NCI-H2029 treated with DMSO at 0.1 percent for 48 hours (cell line): Measurements from ENCODE around the gene RGS6.

Source experiments
- DNase-seq: peaks from one replicate; lab custom pipeline; 2025; lab: John Stamatoyannopoulos, UW

The RGS6 gene

DNA sequence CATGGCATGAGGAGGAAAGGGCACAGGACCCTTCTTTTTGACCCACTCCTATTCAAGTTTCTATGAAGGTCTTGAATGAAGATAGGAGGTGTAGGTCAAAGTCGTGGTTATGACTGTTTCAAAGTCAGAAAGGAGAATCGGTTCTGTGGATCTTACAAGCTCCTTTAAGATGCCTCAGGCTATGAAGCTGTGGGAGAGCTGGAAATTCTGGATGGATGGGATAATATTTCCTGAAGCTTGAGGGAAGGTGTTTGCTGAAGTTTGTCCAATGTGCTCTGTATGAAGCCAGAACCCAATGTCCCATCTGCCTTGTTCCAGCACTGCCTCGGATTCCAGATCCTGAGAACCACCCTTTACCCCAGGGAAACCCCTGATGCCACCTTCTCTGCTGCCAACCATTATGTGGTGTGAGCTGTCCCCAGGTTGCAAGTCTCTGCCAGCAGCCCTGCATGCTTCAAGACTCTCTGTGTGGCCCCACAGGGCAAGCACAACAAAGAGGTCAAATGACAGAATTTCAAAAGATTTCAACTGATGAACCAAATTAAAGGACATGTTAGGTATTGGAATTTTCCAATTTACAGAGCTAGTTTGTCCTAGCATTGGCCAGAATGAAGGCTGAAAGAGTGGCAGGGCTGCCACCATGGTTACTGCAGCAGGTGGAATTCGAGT is 472.0 kb downstream of the RGS6 start:
- DNase-seq: no peak

DNA sequence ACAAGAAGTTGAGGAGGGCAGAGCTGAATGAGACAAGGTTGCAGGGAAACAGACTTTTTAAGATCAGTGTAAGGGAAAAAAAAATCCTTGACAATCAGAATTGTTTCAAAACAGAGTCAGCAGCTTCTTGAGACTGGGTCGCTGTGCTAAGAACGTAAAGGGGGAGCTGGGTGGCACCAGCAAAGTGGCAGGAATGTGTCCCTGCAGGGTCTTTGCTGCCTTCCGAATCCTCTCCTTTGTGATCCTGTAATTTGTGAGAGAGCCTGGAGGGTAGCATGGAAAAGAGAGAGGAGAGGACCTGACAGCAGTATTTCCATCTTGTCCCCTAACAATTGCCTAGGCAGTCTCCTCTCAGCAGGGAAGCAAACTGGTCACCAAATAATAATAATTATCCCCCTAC is 472.8 kb downstream of the RGS6 start:
- DNase-seq: no peak

GRCh38 chr14:72408020-72408419 is 475.8 kb downstream of the RGS6 start:
- DNase-seq: no peak

- DNase-seq: no peak
Measured at GRCh38 chr14:72409047-72409446, 476.8 kb downstream of the RGS6 start.

- no peak for DNase-seq
Measured at GRCh38 chr14:72416081-72416849, 484.0 kb downstream of the RGS6 start.

GRCh38 chr14:72416892-72417291 is 484.7 kb downstream of the RGS6 start:
- DNase-seq: no peak

GRCh38 chr14:72418806-72419205 is 486.6 kb downstream of the RGS6 start:
- DNase-seq: no peak

DNA sequence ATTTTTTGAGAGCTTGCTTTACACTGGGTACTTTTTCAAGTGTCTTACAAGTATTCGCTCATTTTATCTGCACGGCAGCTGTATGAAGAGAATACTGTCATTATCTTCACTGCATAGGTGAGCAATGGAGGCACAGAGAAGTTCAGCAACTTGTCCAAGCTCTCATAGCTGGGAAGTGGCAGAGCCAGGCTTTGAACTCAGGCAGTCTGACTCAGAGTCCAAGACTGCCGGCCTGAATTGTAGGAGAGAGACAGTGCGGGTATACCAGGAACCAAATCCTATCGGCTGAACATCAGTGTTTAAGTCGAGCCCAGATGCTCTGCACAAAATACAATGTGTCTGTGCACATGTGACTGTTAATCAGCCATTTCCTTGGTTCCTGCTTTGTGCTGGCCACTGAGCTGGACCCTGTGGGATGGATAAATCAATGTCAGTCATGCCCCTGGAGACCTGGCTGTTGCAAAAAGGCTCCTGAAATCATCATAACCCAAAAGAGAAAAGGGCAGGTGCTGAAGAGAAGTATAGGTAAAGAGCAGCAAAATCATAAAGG is 487.1 kb downstream of the RGS6 start:
- DNase-seq: no peak

DNA sequence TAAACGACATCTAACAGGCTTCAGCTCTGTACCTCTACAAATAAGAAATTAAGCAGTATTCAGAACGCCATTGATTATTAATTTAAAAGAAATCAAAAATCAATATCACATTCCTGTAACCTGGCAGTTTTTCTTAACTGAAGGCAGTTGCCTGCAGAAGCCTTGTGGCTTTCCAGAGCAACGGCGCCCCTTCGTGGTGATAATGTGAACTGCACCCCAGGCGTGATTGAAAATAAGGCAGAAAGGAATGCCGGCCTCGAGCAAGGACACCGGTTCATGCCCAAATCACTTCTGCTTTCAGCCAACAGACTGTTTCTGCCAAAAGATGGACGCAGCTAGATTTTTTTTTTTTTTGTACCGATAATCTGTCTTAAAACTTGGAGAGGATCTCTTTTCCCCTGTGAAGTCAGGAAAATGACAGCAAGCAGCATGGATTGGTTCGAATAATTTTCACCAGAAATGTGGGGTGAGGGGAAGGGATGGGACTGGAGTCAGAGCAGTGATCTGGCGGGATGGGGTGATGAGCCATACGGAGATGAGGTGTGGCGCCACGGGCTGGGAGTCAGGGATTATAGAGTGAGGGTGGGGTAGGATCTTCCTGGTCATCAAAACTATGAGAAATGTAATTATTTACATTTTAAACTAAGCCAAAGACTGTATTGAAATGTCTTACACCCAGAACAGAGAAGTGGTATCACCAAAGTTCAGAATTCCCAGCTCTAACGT is 488.7 kb downstream of the RGS6 start:
- DNase-seq: no peak

GRCh38 chr14:72423957-72424356 is 491.7 kb downstream of the RGS6 start:
- no peak for DNase-seq

GRCh38 chr14:72430457-72430856 is 498.2 kb downstream of the RGS6 start:
- no peak for DNase-seq

- no peak for DNase-seq
Measured at GRCh38 chr14:72432748-72433147, 500.5 kb downstream of the RGS6 start.

- no peak for DNase-seq
Measured at GRCh38 chr14:72433511-72433910, 501.3 kb downstream of the RGS6 start.

DNA sequence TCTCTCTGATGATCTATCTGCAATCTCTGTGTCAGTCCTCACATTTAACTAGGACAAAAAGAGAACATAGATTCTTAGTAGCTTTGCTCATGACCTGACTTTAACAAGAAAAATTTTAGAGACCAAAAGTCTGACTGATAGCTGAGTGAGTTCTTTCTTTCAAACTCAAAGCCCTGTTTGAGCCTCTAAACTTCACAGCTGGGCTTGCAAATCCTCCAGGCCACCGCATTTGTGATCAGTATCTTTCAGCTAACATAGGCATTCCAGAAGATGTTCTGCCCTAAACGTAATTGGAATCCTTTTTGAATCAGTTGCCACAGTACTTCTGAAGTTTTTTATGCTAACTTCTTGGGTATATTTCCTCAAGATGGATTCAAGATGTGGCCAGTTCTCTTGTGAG is 502.6 kb downstream of the RGS6 start:
- DNase-seq: no peak

GRCh38 chr14:72439707-72440106 is 507.5 kb downstream of the RGS6 start:
- no peak for DNase-seq

DNA sequence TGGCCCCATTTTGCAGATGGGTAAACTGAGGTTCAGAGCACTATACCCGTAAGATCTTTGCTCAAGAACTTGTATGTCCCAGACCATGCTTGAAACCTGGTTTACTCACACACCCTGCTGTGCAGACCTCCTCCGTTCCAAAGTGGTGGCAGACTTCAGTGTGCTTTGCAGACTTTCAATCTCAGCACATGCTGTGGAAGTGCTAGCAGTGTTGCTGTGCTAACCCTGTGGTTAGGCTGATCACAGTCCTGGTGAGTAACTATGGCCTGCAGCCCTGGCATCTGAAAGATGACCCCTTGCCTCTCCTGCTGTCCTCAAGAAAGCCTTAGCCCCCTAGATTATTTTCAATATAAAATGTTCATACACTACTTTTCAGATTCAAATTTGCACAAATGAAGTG is 511.0 kb downstream of the RGS6 start:
- no peak for DNase-seq

- DNase-seq: no peak
Measured at GRCh38 chr14:72443991-72444441, 511.8 kb downstream of the RGS6 start.

GRCh38 chr14:72444701-72445100 is 512.5 kb downstream of the RGS6 start:
- DNase-seq: no peak

DNA sequence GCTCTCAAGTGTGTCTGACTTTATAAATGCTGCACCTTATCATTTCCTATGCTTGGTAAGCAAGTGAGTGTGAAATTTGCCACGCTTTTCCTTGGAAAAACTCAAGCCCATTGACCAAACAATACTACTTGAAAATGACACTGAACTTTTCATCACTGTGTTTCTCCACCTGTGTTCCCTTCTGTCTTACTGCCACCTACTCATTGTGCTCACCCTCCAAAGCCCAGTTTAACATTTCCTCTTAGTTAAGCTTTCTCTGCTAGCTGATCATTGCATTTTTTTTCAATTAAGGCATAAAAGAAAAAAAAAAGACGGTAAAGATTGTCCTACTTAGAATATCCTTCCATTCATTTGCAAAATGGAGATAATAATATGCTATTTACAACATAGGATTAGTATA is 516.0 kb downstream of the RGS6 start:
- DNase-seq: no peak

GRCh38 chr14:72450473-72451044 is 518.3 kb downstream of the RGS6 start:
- DNase-seq: no peak

GRCh38 chr14:72451054-72451972 is 519.1 kb downstream of the RGS6 start:
- no peak for DNase-seq
